GM10266 (cell line): ENCODE results near the gene ABHD11.

Experiments used
- DNase-seq: peaks from one replicate; pipeline ENCODE4 v3.0.0; 2012; ENCODE audit errors: extremely low spot score
- CTCF ChIP-seq: IDR thresholded peaks from 2 replicates; pipeline ENCODE4 v1.5.1; 2012; ENCODE audit warnings: mild to moderate bottlenecking, low read depth; ENCODE audit not compliant: control insufficient read depth, insufficient read depth; ENCODE audit errors: missing control alignments

ABHD11 gene

GRCh38 chr7:73761854-73762658 is 23.5 kb upstream of the ABHD11 start:
- no peak for TF ChIP-seq CTCF
- DNase-seq = no peak

- TF ChIP-seq CTCF = no peak
- no peak for DNase-seq
Measured at GRCh38 chr7:73758581-73759138, 20.1 kb upstream of the ABHD11 start.

- no peak for DNase-seq
- no peak for TF ChIP-seq CTCF
Measured at GRCh38 chr7:73749931-73750776, 11.6 kb upstream of the ABHD11 start.

- DNase-seq = no peak
- no peak for TF ChIP-seq CTCF
Measured at GRCh38 chr7:73746378-73746777, 7.8 kb upstream of the ABHD11 start.

- DNase-seq = no peak
- no peak for TF ChIP-seq CTCF
Measured at GRCh38 chr7:73742753-73743641, 4.4 kb upstream of the ABHD11 start.

- DNase-seq = no peak
- TF ChIP-seq CTCF = no peak
Measured at GRCh38 chr7:73742338-73742752, 3.7 kb upstream of the ABHD11 start.
